ENCODE data around the gene MDM1. TPM values are rescaled to one million over a fixed set of nuclear protein-coding genes. Genes with fewer than 3 reads are reported as not detected.

MDM1 gene
- total and polyA plus RNA-seq, 2 experiments from 2014 or later: 13.6 to 18.9 TPM

- DNase-seq (ENCODE audit: low spot score) (no peak), ATAC-seq (no peak)
- Histone ChIP-seq H3K9me2 (ENCODE audit: insufficient read depth) (no peaks in the 10 kb centered on the region), H3K4me1 (ENCODE audit: insufficient read depth) (peaks cover 10% of the 10 kb centered on the region), H3K4me2 (no peak overlapping the region), H3K79me2 (replicated peaks; ENCODE audit: insufficient read depth) (no peaks in the 10 kb centered on the region), H3K36me3 (ENCODE audit: insufficient read depth) (no peaks in the 10 kb centered on the region), H3K27ac (ENCODE audit: low read depth) (no peak overlapping the region), H3F3A (replicated peaks; ENCODE audit: low read depth) (no peaks in the 10 kb centered on the region), H3K27me3 (ENCODE audit: insufficient read depth) (no peaks in the 10 kb centered on the region), H2AFZ (no peak overlapping the region), H4K20me1 (replicated peaks; ENCODE audit: insufficient read depth) (no peaks in the 10 kb centered on the region), H3K4me3 (no peak overlapping the region)
- no peak for TF ChIP-seq CREB1 (CRISPR knock-in tag; IDR thresholded peaks at IDR 0.05; ENCODE audit: low read depth)
- TF ChIP-seq JUNB (IDR thresholded peaks at IDR 0.05; ENCODE audit: unreplicated experiment): no peak
- Mint-ChIP-seq H3K4me1 (peaks cover 19% of the 10 kb centered on the region), H3K9me3 (no peaks in the 10 kb centered on the region), H3K4me3 (no peak overlapping the region), H3K36me3 (ENCODE audit: low read depth) (no peaks in the 10 kb centered on the region), H3K27me3 (ENCODE audit: insufficient read depth, low read depth, poor library complexity) (no peaks in the 10 kb centered on the region), H3K27ac (no peak overlapping the region)
Observed at GRCh38 chr12:68340404-68341270, 8.5 kb upstream of the MDM1 start.

- Histone ChIP-seq H3K27ac (ENCODE audit: low read depth) (no peak overlapping the region), H3F3A (replicated peaks; ENCODE audit: low read depth) (no peaks in the 10 kb centered on the region), H3K27me3 (ENCODE audit: insufficient read depth) (no peaks in the 10 kb centered on the region), H4K20me1 (replicated peaks; ENCODE audit: insufficient read depth) (no peaks in the 10 kb centered on the region), H2AFZ (no peak overlapping the region), H3K4me2 (no peak overlapping the region), H3K4me3 (no peak overlapping the region), H3K36me3 (ENCODE audit: insufficient read depth) (no peaks in the 10 kb centered on the region), H3K79me2 (replicated peaks; ENCODE audit: insufficient read depth) (no peaks in the 10 kb centered on the region), H3K4me1 (ENCODE audit: insufficient read depth) (peaks cover 3% of the 10 kb centered on the region), H3K9me2 (ENCODE audit: insufficient read depth) (no peaks in the 10 kb centered on the region)
- no peak for ATAC-seq
- Mint-ChIP-seq H3K36me3 (ENCODE audit: low read depth) (no peaks in the 10 kb centered on the region; the same call in 2 of the 3 replicates), H3K4me1 (peaks cover 26% of the 10 kb centered on the region), H3K9me3 (no peaks in the 10 kb centered on the region), H3K27ac (no peak overlapping the region), H3K27me3 (ENCODE audit: insufficient read depth, low read depth, poor library complexity) (peaks cover 2% of the 10 kb centered on the region), H3K4me3 (no peak overlapping the region)
- DNase-seq (ENCODE audit: low spot score): no peak
- TF ChIP-seq ZNF114 (CRISPR knock-in tag; IDR thresholded peaks at IDR 0.05) (no peak), CTCF (conservative IDR thresholded peaks at IDR 0.05; ENCODE audit: low read depth in 2 of 2) (no peak), ZNF462 (CRISPR knock-in tag; IDR thresholded peaks at IDR 0.05) (no peak)
Observed at GRCh38 chr12:68336889-68337303, 4.7 kb upstream of the MDM1 start.

Measured in GM23338 (cell line).